OCI-LY1 (cell line): ENCODE data around the gene MAGI1.

Experiments
- EZH2 ChIP-seq: fragments of 200-600 bp; sonication (generic), shearing (Covaris generic); IDR thresholded peaks from 2 replicates; pipeline ENCODE4 v1.8.0; 2017; ENCODE audit warnings: borderline replicate concordance, mixed run types, mild to moderate bottlenecking, antibody characterized with exemption, low read length, moderate library complexity, mixed read lengths
- TF ChIP-seq, protein P1 (sequence below): fragments of 200-600 bp; sonication (generic), shearing (Covaris generic); IDR thresholded peaks from 2 replicates; pipeline ENCODE4 v1.5.1; 2017; ENCODE audit warnings: mild to moderate bottlenecking, antibody characterized with exemption, low read length, moderate library complexity, mixed read lengths

GRCh38 chr3:65538101-65538500 lies 500.6 kb downstream of the MAGI1 start:
- TF ChIP-seq, protein P1, sequence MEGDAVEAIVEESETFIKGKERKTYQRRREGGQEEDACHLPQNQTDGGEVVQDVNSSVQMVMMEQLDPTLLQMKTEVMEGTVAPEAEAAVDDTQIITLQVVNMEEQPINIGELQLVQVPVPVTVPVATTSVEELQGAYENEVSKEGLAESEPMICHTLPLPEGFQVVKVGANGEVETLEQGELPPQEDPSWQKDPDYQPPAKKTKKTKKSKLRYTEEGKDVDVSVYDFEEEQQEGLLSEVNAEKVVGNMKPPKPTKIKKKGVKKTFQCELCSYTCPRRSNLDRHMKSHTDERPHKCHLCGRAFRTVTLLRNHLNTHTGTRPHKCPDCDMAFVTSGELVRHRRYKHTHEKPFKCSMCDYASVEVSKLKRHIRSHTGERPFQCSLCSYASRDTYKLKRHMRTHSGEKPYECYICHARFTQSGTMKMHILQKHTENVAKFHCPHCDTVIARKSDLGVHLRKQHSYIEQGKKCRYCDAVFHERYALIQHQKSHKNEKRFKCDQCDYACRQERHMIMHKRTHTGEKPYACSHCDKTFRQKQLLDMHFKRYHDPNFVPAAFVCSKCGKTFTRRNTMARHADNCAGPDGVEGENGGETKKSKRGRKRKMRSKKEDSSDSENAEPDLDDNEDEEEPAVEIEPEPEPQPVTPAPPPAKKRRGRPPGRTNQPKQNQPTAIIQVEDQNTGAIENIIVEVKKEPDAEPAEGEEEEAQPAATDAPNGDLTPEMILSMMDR: no peak
- no peak for TF ChIP-seq EZH2
